GM12873 (cell line): Measurements from ENCODE around the gene MBTPS1.

Experiments
- CTCF ChIP-seq: IDR thresholded peaks from 2 replicates; pipeline ENCODE4 v1.5.1; 2012; ENCODE audit warnings: low read depth, mild to moderate bottlenecking, moderate library complexity, low read length, control low read depth; ENCODE audit not compliant: insufficient read depth; ENCODE audit errors: missing control alignments

The MBTPS1 gene

GRCh38 chr16:84029297-84030047, 87.3 kb downstream of the MBTPS1 start:
- TF ChIP-seq CTCF = no peak

- no peak for TF ChIP-seq CTCF
Measured at GRCh38 chr16:84027625-84028024, 89.1 kb downstream of the MBTPS1 start.

- no peak for TF ChIP-seq CTCF
Measured at GRCh38 chr16:84026606-84027005, 90.1 kb downstream of the MBTPS1 start.

GRCh38 chr16:84024854-84025253, 91.9 kb downstream of the MBTPS1 start:
- no peak for TF ChIP-seq CTCF

- TF ChIP-seq CTCF = no peak
Measured at GRCh38 chr16:84022644-84023043, 94.1 kb downstream of the MBTPS1 start.

GRCh38 chr16:84021488-84021887, 95.3 kb downstream of the MBTPS1 start:
- no peak for TF ChIP-seq CTCF

GRCh38 chr16:84020353-84020752, 96.4 kb downstream of the MBTPS1 start:
- no peak for TF ChIP-seq CTCF
